Measurements from ENCODE around the gene SCAPER.

SCAPER gene

GRCh38 chr15:76809412-76810103 lies 95.6 kb downstream of the SCAPER start:
- no peak for TF ChIP-seq POLR2AphosphoS5 (IDR thresholded peaks at IDR 0.05; ENCODE audit: low read depth, low read length)
- no peak for TF ChIP-seq TAF1 (IDR thresholded peaks at IDR 0.05; ENCODE audit: borderline replicate concordance, insufficient read depth, low read length)
- TF ChIP-seq, protein P1, sequence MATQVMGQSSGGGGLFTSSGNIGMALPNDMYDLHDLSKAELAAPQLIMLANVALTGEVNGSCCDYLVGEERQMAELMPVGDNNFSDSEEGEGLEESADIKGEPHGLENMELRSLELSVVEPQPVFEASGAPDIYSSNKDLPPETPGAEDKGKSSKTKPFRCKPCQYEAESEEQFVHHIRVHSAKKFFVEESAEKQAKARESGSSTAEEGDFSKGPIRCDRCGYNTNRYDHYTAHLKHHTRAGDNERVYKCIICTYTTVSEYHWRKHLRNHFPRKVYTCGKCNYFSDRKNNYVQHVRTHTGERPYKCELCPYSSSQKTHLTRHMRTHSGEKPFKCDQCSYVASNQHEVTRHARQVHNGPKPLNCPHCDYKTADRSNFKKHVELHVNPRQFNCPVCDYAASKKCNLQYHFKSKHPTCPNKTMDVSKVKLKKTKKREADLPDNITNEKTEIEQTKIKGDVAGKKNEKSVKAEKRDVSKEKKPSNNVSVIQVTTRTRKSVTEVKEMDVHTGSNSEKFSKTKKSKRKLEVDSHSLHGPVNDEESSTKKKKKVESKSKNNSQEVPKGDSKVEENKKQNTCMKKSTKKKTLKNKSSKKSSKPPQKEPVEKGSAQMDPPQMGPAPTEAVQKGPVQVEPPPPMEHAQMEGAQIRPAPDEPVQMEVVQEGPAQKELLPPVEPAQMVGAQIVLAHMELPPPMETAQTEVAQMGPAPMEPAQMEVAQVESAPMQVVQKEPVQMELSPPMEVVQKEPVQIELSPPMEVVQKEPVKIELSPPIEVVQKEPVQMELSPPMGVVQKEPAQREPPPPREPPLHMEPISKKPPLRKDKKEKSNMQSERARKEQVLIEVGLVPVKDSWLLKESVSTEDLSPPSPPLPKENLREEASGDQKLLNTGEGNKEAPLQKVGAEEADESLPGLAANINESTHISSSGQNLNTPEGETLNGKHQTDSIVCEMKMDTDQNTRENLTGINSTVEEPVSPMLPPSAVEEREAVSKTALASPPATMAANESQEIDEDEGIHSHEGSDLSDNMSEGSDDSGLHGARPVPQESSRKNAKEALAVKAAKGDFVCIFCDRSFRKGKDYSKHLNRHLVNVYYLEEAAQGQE (IDR thresholded peaks at IDR 0.05; ENCODE audit: insufficient read depth in 1 of 2, low read depth in 2 of 2, low read length in 2 of 2) = no peak
- no peak for TF ChIP-seq FOXP2 (optimal IDR thresholded peaks at IDR 0.05; ENCODE audit: borderline replicate concordance, extremely low read depth, extremely low read length, insufficient read depth)

GRCh38 chr15:76803049-76803571 lies 102.0 kb downstream of the SCAPER start:
- TF ChIP-seq SIN3A (IDR thresholded peaks at IDR 0.05; ENCODE audit: borderline replicate concordance, insufficient read depth, low read length) = no peak
- no peak for TF ChIP-seq POLR2AphosphoS5 (IDR thresholded peaks at IDR 0.05; ENCODE audit: low read depth, low read length)
- TF ChIP-seq FOXP2 (optimal IDR thresholded peaks at IDR 0.05; ENCODE audit: borderline replicate concordance, extremely low read depth, extremely low read length, insufficient read depth) = no peak
- TF ChIP-seq, protein P1 (IDR thresholded peaks at IDR 0.05; ENCODE audit: insufficient read depth in 1 of 2, low read depth in 2 of 2, low read length in 2 of 2) = no peak
- no peak for TF ChIP-seq TAF1 (IDR thresholded peaks at IDR 0.05; ENCODE audit: borderline replicate concordance, insufficient read depth, low read length)

DNA sequence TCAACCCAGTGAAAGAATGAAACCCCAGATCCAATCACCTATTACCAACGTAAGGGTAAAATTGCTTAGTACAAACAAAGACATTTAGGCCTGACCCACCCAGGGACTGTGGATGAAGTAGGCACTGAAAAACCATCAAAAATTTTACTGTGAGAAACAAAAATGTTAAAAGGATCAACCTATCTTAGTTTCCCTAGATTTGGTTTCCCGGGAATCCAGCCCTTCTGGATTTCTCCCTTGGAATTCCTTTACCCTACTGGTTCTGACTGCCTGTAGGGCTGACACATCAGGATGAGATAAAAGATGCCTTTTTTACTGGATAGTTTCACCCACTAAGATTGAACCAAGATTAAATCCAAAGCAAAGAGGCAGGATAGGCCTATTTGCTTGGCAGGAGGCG lies 102.7 kb downstream of the SCAPER start:
- TF ChIP-seq POLR2AphosphoS5 (IDR thresholded peaks at IDR 0.05; ENCODE audit: low read depth, low read length) = no peak
- TF ChIP-seq FOXP2 (optimal IDR thresholded peaks at IDR 0.05; ENCODE audit: borderline replicate concordance, extremely low read depth, extremely low read length, insufficient read depth) = no peak
- no peak for TF ChIP-seq SIN3A (IDR thresholded peaks at IDR 0.05; ENCODE audit: borderline replicate concordance, insufficient read depth, low read length)
- TF ChIP-seq TAF1 (IDR thresholded peaks at IDR 0.05; ENCODE audit: borderline replicate concordance, insufficient read depth, low read length) = no peak
- TF ChIP-seq, protein P1 (IDR thresholded peaks at IDR 0.05; ENCODE audit: insufficient read depth in 1 of 2, low read depth in 2 of 2, low read length in 2 of 2) = no peak

- TF ChIP-seq FOXP2 (optimal IDR thresholded peaks at IDR 0.05; ENCODE audit: borderline replicate concordance, extremely low read depth, extremely low read length, insufficient read depth) = no peak
- no peak for TF ChIP-seq SIN3A (IDR thresholded peaks at IDR 0.05; ENCODE audit: borderline replicate concordance, insufficient read depth, low read length)
- TF ChIP-seq, protein P1 (IDR thresholded peaks at IDR 0.05; ENCODE audit: insufficient read depth in 1 of 2, low read depth in 2 of 2, low read length in 2 of 2) = no peak
- TF ChIP-seq POLR2AphosphoS5 (IDR thresholded peaks at IDR 0.05; ENCODE audit: low read depth, low read length) = no peak
- no peak for TF ChIP-seq TAF1 (IDR thresholded peaks at IDR 0.05; ENCODE audit: borderline replicate concordance, insufficient read depth, low read length)
These were observed 105.4 kb downstream of the SCAPER start for GRCh38 chr15:76799760-76800159.

All from PFSK-1 (cell line).